WTC11 (cell line): ENCODE measurements around the gene NAPSA. TPM values are rescaled to one million over a fixed set of nuclear protein-coding genes. Genes with fewer than 3 reads are reported as not detected.

Source experiments
- ATAC-seq: fragments of 200-7000 bp; cut with Tn5 transposase; 2 replicates; pipeline ENCODE4 v1.10.0; 2021; ENCODE audit warnings: mild to moderate bottlenecking, moderate library complexity
- CTCF ChIA-PET: fragments of 300-600 bp; sonication (Branson Sonifier 250); formaldehyde crosslinking; loops from one replicate; lab custom pipeline; 2021; ENCODE audit warnings: antibody characterized with exemption; lab: Charles Lee
- POLR2A ChIA-PET: fragments of 350-600 bp; sonication (Branson Sonifier 250); formaldehyde crosslinking; loops from one replicate; lab custom pipeline; 2021; ENCODE audit warnings: antibody characterized with exemption; lab: Charles Lee
- DNase-seq: peaks from one replicate; pipeline ENCODE4 v3.0.0; 2021; ENCODE audit warnings: low spot score
- H3K27ac Mint-ChIP-seq: 2 replicates; pipeline ENCODE4 v1.8.0; 2021; ENCODE audit warnings: mixed read lengths
- H3K27me3 Mint-ChIP-seq: 2 replicates; pipeline ENCODE4 v1.8.0; 2021; ENCODE audit warnings: low read depth, mild to moderate bottlenecking, moderate library complexity, mixed read lengths
- H3K36me3 Mint-ChIP-seq: 2 replicates; pipeline ENCODE4 v1.8.0; 2021; ENCODE audit warnings: mixed read lengths
- H3K4me1 Mint-ChIP-seq: 2 replicates; pipeline ENCODE4 v1.8.0; 2022; ENCODE audit warnings: mixed read lengths
- H3K4me3 Mint-ChIP-seq: 2 replicates; pipeline ENCODE4 v1.8.0; 2021; ENCODE audit warnings: mild to moderate bottlenecking, moderate library complexity, mixed read lengths
- H3K9me3 Mint-ChIP-seq: 2 replicates; pipeline ENCODE4 v1.8.0; 2021; ENCODE audit warnings: mixed read lengths
- ATF1 ChIP-seq: sonication (generic); formaldehyde crosslinking; IDR thresholded peaks from 2 replicates; pipeline ENCODE4 v1.8.1; 2023; ENCODE audit warnings: mild to moderate bottlenecking, moderate library complexity, missing genetic modification reagents
- CBFB ChIP-seq: sonication (generic); formaldehyde crosslinking; IDR thresholded peaks from 2 replicates; pipeline ENCODE4 v1.8.1; 2022; ENCODE audit warnings: mild to moderate bottlenecking, low read depth, missing genetic modification reagents
- ESRRA ChIP-seq: sonication (generic); formaldehyde crosslinking; IDR thresholded peaks from 2 replicates; pipeline ENCODE4 v1.8.1; 2022; ENCODE audit warnings: mild to moderate bottlenecking, missing genetic modification reagents, borderline replicate concordance
- ETV6 ChIP-seq: sonication (generic); formaldehyde crosslinking; IDR thresholded peaks from 2 replicates; pipeline ENCODE4 v1.8.1; 2022; ENCODE audit warnings: mild to moderate bottlenecking, missing genetic modification reagents
- FOXP1 ChIP-seq: sonication (generic); formaldehyde crosslinking; IDR thresholded peaks from 2 replicates; pipeline ENCODE4 v1.8.0; 2022; ENCODE audit warnings: missing genetic modification reagents, mild to moderate bottlenecking, moderate library complexity, borderline replicate concordance
- GABPB1 ChIP-seq: sonication (generic); formaldehyde crosslinking; IDR thresholded peaks from 2 replicates; pipeline ENCODE4 v1.8.1; 2023; ENCODE audit warnings: mild to moderate bottlenecking, missing genetic modification reagents
- JUN ChIP-seq: sonication (generic); formaldehyde crosslinking; IDR thresholded peaks from 2 replicates; pipeline ENCODE4 v1.8.0; 2023; ENCODE audit warnings: mild to moderate bottlenecking, missing genetic modification reagents
- NFATC4 ChIP-seq: fragments of 250-450 bp; sonication (Bioruptor Pico); IDR thresholded peaks from 2 replicates; pipeline ENCODE4 v1.9.0; 2021; ENCODE audit warnings: mild to moderate bottlenecking
- NFE2L1 ChIP-seq: sonication (generic); formaldehyde crosslinking; IDR thresholded peaks from 2 replicates; pipeline ENCODE4 v1.8.1; 2023; ENCODE audit warnings: missing genetic modification reagents
- NFYB ChIP-seq: sonication (generic); formaldehyde crosslinking; conservative IDR thresholded peaks from 2 replicates; pipeline ENCODE4 v1.8.0; 2022; ENCODE audit warnings: low read depth, missing genetic modification reagents
- RORB ChIP-seq: fragments of 250-450 bp; sonication (Bioruptor Pico); IDR thresholded peaks from 2 replicates; pipeline ENCODE4 v1.9.0; 2021; ENCODE audit warnings: mild to moderate bottlenecking
- SOX15 ChIP-seq: fragments of 250-450 bp; sonication (Bioruptor Pico); IDR thresholded peaks from 2 replicates; pipeline ENCODE4 v1.9.0; 2021; ENCODE audit warnings: mild to moderate bottlenecking
- TCF7 ChIP-seq: sonication (generic); formaldehyde crosslinking; IDR thresholded peaks from 2 replicates; pipeline ENCODE4 v1.8.0; 2022; ENCODE audit warnings: mild to moderate bottlenecking, low read depth, missing genetic modification reagents, moderate library complexity
- TEAD1 ChIP-seq: sonication (generic); formaldehyde crosslinking; IDR thresholded peaks from 2 replicates; pipeline ENCODE4 v1.8.0; 2022; ENCODE audit warnings: mild to moderate bottlenecking, missing genetic modification reagents
- ZBTB21 ChIP-seq: sonication (generic); formaldehyde crosslinking; IDR thresholded peaks from 2 replicates; pipeline ENCODE4 v1.8.1; 2023; ENCODE audit warnings: mild to moderate bottlenecking, missing genetic modification reagents, borderline replicate concordance
- ZNF138 ChIP-seq: sonication (generic); formaldehyde crosslinking; conservative IDR thresholded peaks from 2 replicates; pipeline ENCODE4 v1.8.1; 2022; ENCODE audit warnings: mild to moderate bottlenecking, moderate library complexity, missing genetic modification reagents
- ZNF317 ChIP-seq: sonication (generic); formaldehyde crosslinking; IDR thresholded peaks from 2 replicates; pipeline ENCODE4 v1.8.1; 2023; ENCODE audit warnings: low read depth, mild to moderate bottlenecking, moderate library complexity, missing genetic modification reagents, borderline replicate concordance
- ZNF396 ChIP-seq: fragments of 250-450 bp; sonication (Bioruptor Pico); IDR thresholded peaks from 2 replicates; pipeline ENCODE4 v1.8.0; 2021; ENCODE audit warnings: mild to moderate bottlenecking, moderate library complexity, borderline replicate concordance
- ZNF416 ChIP-seq: fragments of 250-450 bp; sonication (Bioruptor Pico); IDR thresholded peaks from 2 replicates; pipeline ENCODE4 v1.9.0; 2021; ENCODE audit warnings: mild to moderate bottlenecking, inconsistent platforms
- total RNA-seq: library from RNA; stranded (reverse); gene quantifications from 3 replicates; pipeline ENCODE4 v1.2.3, GENCODE V29; 2021
- TF ChIP-seq, protein P1 (sequence below): sonication (generic); formaldehyde crosslinking; IDR thresholded peaks from 2 replicates; pipeline ENCODE4 v1.8.0; 2023; ENCODE audit warnings: mild to moderate bottlenecking, missing genetic modification reagents
- TF ChIP-seq, protein P2 (sequence below): fragments of 250-450 bp; sonication (Bioruptor Pico); IDR thresholded peaks from 2 replicates; pipeline ENCODE4 v1.8.0; 2021; ENCODE audit warnings: mild to moderate bottlenecking
- TF ChIP-seq, protein P3 (sequence below): sonication (generic); formaldehyde crosslinking; IDR thresholded peaks from 2 replicates; pipeline ENCODE4 v1.8.0; 2022; ENCODE audit warnings: mild to moderate bottlenecking, missing genetic modification reagents
- TF ChIP-seq, protein P4 (sequence below): sonication (generic); formaldehyde crosslinking; conservative IDR thresholded peaks from 2 replicates; pipeline ENCODE4 v1.8.1; 2022; ENCODE audit warnings: mild to moderate bottlenecking, missing genetic modification reagents
- TF ChIP-seq, protein P5 (sequence below): sonication (generic); formaldehyde crosslinking; IDR thresholded peaks from 2 replicates; pipeline ENCODE4 v1.8.0; 2022; ENCODE audit warnings: mild to moderate bottlenecking, missing genetic modification reagents
- TF ChIP-seq, protein P6 (sequence below): sonication (generic); formaldehyde crosslinking; IDR thresholded peaks from 2 replicates; pipeline ENCODE4 v1.8.1; 2023; ENCODE audit warnings: mild to moderate bottlenecking, missing genetic modification reagents
- TF ChIP-seq, protein P7 (sequence below): sonication (generic); formaldehyde crosslinking; IDR thresholded peaks from 2 replicates; pipeline ENCODE4 v1.8.1; 2023; ENCODE audit warnings: mild to moderate bottlenecking, missing genetic modification reagents, moderate library complexity
- TF ChIP-seq, protein P8 (sequence below): sonication (generic); formaldehyde crosslinking; IDR thresholded peaks from 2 replicates; pipeline ENCODE4 v1.8.1; 2022; ENCODE audit warnings: low read depth, missing genetic modification reagents, borderline replicate concordance

The NAPSA gene
- total RNA-seq, 1 experiment from 2014 or later = 2.7 TPM

DNA sequence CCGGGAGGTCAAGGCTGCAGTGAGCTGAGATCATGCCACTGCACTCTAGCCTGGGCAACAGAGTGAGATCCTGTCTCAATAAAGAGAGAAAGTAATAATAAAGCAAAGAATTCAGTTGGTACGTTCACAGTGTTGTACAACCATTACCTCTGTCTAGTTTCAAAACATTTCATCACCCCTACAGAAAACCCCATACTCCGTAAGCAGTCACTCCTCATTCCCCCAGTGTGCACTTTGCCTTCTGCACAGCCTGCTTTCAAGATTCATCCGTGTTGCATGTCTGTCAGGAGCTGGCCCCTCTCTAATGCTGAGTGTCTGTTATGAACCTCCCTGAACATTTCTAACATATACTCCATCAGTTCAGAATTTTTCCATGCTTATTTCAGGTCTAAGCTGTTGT lies 28.1 kb upstream of the NAPSA start:
- H3K36me3 Mint-ChIP-seq = peaks cover 52% of the 10 kb centered on the region
- POLR2A ChIA-PET = interaction anchor here (1.9 kb wide), 1 partner anchor 10 kb away, joined by 4 read pairs; no protein-coding TSS in a partner anchor
- TF ChIP-seq, protein P1, sequence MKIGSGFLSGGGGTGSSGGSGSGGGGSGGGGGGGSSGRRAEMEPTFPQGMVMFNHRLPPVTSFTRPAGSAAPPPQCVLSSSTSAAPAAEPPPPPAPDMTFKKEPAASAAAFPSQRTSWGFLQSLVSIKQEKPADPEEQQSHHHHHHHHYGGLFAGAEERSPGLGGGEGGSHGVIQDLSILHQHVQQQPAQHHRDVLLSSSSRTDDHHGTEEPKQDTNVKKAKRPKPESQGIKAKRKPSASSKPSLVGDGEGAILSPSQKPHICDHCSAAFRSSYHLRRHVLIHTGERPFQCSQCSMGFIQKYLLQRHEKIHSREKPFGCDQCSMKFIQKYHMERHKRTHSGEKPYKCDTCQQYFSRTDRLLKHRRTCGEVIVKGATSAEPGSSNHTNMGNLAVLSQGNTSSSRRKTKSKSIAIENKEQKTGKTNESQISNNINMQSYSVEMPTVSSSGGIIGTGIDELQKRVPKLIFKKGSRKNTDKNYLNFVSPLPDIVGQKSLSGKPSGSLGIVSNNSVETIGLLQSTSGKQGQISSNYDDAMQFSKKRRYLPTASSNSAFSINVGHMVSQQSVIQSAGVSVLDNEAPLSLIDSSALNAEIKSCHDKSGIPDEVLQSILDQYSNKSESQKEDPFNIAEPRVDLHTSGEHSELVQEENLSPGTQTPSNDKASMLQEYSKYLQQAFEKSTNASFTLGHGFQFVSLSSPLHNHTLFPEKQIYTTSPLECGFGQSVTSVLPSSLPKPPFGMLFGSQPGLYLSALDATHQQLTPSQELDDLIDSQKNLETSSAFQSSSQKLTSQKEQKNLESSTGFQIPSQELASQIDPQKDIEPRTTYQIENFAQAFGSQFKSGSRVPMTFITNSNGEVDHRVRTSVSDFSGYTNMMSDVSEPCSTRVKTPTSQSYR = no peak
- TF ChIP-seq FOXP1 (no peak), ATF1 (CRISPR knock-in tag) (no peak), RORB (CRISPR knock-in tag) (no peak), TCF7 (CRISPR knock-in tag) (no peak), NFYB (CRISPR knock-in tag) (no peak), GABPB1 (CRISPR knock-in tag) (no peak), ZNF396 (CRISPR knock-in tag) (no peak), TEAD1 (no peak), JUN (CRISPR knock-in tag) (no peak), ZNF138 (CRISPR knock-in tag) (no peak), NFATC4 (CRISPR knock-in tag) (no peak), ZNF416 (CRISPR knock-in tag) (no peak), CBFB (CRISPR knock-in tag) (no peak)
- TF ChIP-seq, protein P2, sequence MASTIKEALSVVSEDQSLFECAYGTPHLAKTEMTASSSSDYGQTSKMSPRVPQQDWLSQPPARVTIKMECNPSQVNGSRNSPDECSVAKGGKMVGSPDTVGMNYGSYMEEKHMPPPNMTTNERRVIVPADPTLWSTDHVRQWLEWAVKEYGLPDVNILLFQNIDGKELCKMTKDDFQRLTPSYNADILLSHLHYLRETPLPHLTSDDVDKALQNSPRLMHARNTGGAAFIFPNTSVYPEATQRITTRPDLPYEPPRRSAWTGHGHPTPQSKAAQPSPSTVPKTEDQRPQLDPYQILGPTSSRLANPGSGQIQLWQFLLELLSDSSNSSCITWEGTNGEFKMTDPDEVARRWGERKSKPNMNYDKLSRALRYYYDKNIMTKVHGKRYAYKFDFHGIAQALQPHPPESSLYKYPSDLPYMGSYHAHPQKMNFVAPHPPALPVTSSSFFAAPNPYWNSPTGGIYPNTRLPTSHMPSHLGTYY = no peak
- TF ChIP-seq, protein P3, sequence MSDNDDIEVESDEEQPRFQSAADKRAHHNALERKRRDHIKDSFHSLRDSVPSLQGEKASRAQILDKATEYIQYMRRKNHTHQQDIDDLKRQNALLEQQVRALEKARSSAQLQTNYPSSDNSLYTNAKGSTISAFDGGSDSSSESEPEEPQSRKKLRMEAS (CRISPR knock-in tag) = no peak
- TF ChIP-seq, protein P4, sequence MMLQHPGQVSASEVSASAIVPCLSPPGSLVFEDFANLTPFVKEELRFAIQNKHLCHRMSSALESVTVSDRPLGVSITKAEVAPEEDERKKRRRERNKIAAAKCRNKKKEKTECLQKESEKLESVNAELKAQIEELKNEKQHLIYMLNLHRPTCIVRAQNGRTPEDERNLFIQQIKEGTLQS (CRISPR knock-in tag) = no peak
- TF ChIP-seq, protein P5, sequence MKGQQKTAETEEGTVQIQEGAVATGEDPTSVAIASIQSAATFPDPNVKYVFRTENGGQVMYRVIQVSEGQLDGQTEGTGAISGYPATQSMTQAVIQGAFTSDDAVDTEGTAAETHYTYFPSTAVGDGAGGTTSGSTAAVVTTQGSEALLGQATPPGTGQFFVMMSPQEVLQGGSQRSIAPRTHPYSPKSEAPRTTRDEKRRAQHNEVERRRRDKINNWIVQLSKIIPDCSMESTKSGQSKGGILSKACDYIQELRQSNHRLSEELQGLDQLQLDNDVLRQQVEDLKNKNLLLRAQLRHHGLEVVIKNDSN = no peak
- TF ChIP-seq, protein P6, sequence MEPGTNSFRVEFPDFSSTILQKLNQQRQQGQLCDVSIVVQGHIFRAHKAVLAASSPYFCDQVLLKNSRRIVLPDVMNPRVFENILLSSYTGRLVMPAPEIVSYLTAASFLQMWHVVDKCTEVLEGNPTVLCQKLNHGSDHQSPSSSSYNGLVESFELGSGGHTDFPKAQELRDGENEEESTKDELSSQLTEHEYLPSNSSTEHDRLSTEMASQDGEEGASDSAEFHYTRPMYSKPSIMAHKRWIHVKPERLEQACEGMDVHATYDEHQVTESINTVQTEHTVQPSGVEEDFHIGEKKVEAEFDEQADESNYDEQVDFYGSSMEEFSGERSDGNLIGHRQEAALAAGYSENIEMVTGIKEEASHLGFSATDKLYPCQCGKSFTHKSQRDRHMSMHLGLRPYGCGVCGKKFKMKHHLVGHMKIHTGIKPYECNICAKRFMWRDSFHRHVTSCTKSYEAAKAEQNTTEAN (CRISPR knock-in tag) = no peak
- H3K27ac Mint-ChIP-seq = no peak overlapping the region
- H3K4me1 Mint-ChIP-seq = no peaks in the 10 kb centered on the region
- H3K4me3 Mint-ChIP-seq = no peak overlapping the region
- ATAC-seq (no peak), DNase-seq (no peak)
- peaks cover 18% of the 10 kb centered on the region for H3K9me3 Mint-ChIP-seq
- CTCF ChIA-PET = interaction anchor here (1.3 kb wide), 1 partner anchor 36 kb away, joined by 4 read pairs; no protein-coding TSS in a partner anchor
- no peaks in the 10 kb centered on the region for H3K27me3 Mint-ChIP-seq

DNA sequence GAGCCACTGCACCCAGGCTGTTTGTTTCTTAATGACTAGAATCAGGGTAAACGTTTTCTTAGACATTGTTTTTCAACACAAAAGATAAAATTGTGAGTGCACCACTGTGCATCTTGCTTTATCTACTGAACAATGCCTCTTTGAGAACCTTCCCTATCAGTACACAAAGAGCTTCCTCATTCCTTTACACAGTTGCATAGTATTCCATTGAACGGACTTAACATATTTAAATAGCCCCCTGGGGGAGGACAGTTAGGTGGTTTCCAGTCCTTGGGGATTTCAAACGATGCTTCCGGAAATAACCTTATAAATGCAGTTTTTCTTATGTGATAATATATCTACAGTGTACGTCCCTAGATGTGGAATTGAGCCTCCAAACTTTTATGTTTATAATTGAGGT lies 27.3 kb upstream of the NAPSA start:
- H3K9me3 Mint-ChIP-seq = peaks cover 18% of the 10 kb centered on the region
- no peak overlapping the region for H3K27ac Mint-ChIP-seq
- no peak overlapping the region for H3K4me3 Mint-ChIP-seq
- no peak for DNase-seq
- CTCF ChIA-PET = interaction anchor here (0.6 kb wide), 1 partner anchor 170 kb away, joined by 4 read pairs; no protein-coding TSS in a partner anchor
- POLR2A ChIA-PET = no interaction called here
- H3K36me3 Mint-ChIP-seq = peaks cover 52% of the 10 kb centered on the region
- no peak for ATAC-seq
- H3K27me3 Mint-ChIP-seq = no peaks in the 10 kb centered on the region
- H3K4me1 Mint-ChIP-seq = 0 out of 2 replicates have a peak, but pooled peaks cover 3% of the 10 kb centered on the region
- TF ChIP-seq, protein P2 = no peak
- TF ChIP-seq NFE2L1 (CRISPR knock-in tag) = no peak
- no peak for TF ChIP-seq ZNF317
- TF ChIP-seq, protein P7, sequence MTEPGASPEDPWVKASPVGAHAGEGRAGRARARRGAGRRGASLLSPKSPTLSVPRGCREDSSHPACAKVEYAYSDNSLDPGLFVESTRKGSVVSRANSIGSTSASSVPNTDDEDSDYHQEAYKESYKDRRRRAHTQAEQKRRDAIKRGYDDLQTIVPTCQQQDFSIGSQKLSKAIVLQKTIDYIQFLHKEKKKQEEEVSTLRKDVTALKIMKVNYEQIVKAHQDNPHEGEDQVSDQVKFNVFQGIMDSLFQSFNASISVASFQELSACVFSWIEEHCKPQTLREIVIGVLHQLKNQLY (CRISPR knock-in tag) = no peak
- TF ChIP-seq ZBTB21 = no peak
- no peak for TF ChIP-seq SOX15
- TF ChIP-seq, protein P8, sequence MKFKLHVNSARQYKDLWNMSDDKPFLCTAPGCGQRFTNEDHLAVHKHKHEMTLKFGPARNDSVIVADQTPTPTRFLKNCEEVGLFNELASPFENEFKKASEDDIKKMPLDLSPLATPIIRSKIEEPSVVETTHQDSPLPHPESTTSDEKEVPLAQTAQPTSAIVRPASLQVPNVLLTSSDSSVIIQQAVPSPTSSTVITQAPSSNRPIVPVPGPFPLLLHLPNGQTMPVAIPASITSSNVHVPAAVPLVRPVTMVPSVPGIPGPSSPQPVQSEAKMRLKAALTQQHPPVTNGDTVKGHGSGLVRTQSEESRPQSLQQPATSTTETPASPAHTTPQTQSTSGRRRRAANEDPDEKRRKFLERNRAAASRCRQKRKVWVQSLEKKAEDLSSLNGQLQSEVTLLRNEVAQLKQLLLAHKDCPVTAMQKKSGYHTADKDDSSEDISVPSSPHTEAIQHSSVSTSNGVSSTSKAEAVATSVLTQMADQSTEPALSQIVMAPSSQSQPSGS (CRISPR knock-in tag) = no peak
- no peak for TF ChIP-seq ETV6
- no peak for TF ChIP-seq ESRRA (CRISPR knock-in tag)
